Psoas muscle (tissue), 8 donors: ENCODE measurements around the gene KRT86. TPM values are rescaled to one million over a fixed set of nuclear protein-coding genes. Genes with fewer than 3 reads are reported as not detected.

Experiments
- ATAC-seq, 4 donors: fragments of 200-7000 bp; cut with Tn5 transposase; one replicate each; pipeline ENCODE4 v1.9.1; 2020; ENCODE audit warnings: moderate library complexity in 3 of 4, mild to moderate bottlenecking in 2 of 4
- DNase-seq, 2 donors: peaks; one replicate each; pipeline ENCODE4 v3.0.0-alpha.2; 2020
- H3K27ac ChIP-seq: fragments of 200-600 bp; one replicate; pipeline ENCODE4 v1.8.0; 2022
- H3K27me3 ChIP-seq, 3 donors: fragments of 200-600 bp in 1 of 3; one replicate each; pipeline versions ENCODE4 v1.6.1 to v1.8.0; 2013 to 2022; ENCODE audit warnings: low read length in 2 of 3, mild to moderate bottlenecking in 2 of 3, moderate library complexity in 1 of 3; ENCODE audit not compliant: insufficient read depth in 3 of 3
- H3K36me3 ChIP-seq, 2 donors: fragments of 200-600 bp in 1 of 2; one replicate each; pipeline versions ENCODE4 v1.6.1 to v1.8.0; 2013 to 2022; ENCODE audit warnings: low read depth in 1 of 2, mild to moderate bottlenecking in 1 of 2, moderate library complexity in 1 of 2; ENCODE audit not compliant: insufficient read depth in 1 of 2
- H3K4me1 ChIP-seq: fragments of 200-600 bp; one replicate; pipeline ENCODE4 v1.8.0; 2022
- H3K4me3 ChIP-seq: fragments of 200-600 bp; one replicate; pipeline ENCODE4 v1.8.0; 2022; ENCODE audit warnings: mild to moderate bottlenecking
- H3K9me3 ChIP-seq: fragments of 200-600 bp; one replicate; pipeline ENCODE4 v1.8.0; 2022
- WGBS, 3 donors: extraction: QIAGEN DNeasy Blood & Tissue Kit; methylation state at CpG; one replicate each; pipeline versions ENCODE4 v1.1.6 to v1.1.7; 2013; 5-methylcytosine and 5-hydroxymethylcytosine counted together
- intact Hi-C, 2 donors: fragments of 100-400 bp; cut with DNase I; formaldehyde crosslinking; loops; one replicate each; pipeline versions ENCODE4 v1.11.0 to v1.14.2; 2022
- polyA plus RNA-seq, 3 donors: library from polyadenylated mRNA; stranded (reverse); fragments of 200-250 nt; gene quantifications; one replicate each; pipeline ENCODE4 v1.2.3, GENCODE V29; 2013
- total RNA-seq, 4 donors: library from RNA; stranded (reverse); fragmentation: NEBNext Ultra II Directional in 2 of 4; extraction: Animal tissue kit (Norgen Biotek cat#: 25700) in 2 of 4; gene quantifications; one replicate each; pipeline versions ENCODE4 v1.2.1 to v1.2.4, GENCODE V29; 2021 to 2023
- TF ChIP-seq, protein P1 (sequence below): fragments of 200-600 bp; IDR thresholded peaks from one replicate; pipeline ENCODE4 v1.8.0; 2022; ENCODE audit warnings: antibody characterized with exemption
- donor health status: healthy with polysubstance abuse.
- donor health status: DM: no; HTN: no; CAD: no; lungs with moderate emphysema.
- donor health status: Bipolar disorder and iron deficiency.
- donor health status: healthy.
- donor health status: DM: yes; HTN: yes; CAD: no.
- donor health status: DM: no; HTN: no; CAD: no.
- donor health status: DM: no; HTN: no; CAD: no.
- donor health status: DM: yes; HTN: yes; CAD: no.

The KRT86 gene
- total and polyA plus RNA-seq, 7 donors = 0.01 to 0.77 (median 0.05) TPM; not detected in 4

DNA sequence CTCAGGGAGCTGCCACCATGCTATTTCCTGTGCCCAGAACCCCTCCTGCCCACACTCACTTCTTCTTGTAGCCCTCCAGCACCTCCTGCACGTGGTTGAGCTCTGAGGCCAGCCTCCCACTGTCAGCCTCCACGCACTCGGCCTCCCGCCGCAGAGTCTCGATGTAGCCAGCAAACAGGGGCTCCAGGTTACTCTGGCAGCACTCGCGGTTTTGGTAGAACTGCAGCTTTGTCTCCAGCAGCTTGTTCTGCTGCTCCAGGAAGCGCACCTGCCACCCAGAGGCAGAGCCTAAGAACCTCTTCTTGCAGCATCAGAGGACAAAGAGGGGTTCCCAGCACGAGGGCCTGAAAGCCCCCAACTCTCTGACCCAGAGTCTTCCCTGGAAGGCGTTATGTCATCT is 44.7 kb downstream of the KRT86 start:
- DNase-seq = no peak
- Histone ChIP-seq H3K27ac (no peak overlapping the region), H3K36me3 (no peaks in the 10 kb centered on the region), H3K4me1 (no peaks in the 10 kb centered on the region), H3K4me3 (no peak overlapping the region), H3K9me3 (no peaks in the 10 kb centered on the region), H3K27me3 (peaks cover 0 to 30% (median 0%) of the 10 kb centered on the region in 3 donors)
- TF ChIP-seq, protein P1, sequence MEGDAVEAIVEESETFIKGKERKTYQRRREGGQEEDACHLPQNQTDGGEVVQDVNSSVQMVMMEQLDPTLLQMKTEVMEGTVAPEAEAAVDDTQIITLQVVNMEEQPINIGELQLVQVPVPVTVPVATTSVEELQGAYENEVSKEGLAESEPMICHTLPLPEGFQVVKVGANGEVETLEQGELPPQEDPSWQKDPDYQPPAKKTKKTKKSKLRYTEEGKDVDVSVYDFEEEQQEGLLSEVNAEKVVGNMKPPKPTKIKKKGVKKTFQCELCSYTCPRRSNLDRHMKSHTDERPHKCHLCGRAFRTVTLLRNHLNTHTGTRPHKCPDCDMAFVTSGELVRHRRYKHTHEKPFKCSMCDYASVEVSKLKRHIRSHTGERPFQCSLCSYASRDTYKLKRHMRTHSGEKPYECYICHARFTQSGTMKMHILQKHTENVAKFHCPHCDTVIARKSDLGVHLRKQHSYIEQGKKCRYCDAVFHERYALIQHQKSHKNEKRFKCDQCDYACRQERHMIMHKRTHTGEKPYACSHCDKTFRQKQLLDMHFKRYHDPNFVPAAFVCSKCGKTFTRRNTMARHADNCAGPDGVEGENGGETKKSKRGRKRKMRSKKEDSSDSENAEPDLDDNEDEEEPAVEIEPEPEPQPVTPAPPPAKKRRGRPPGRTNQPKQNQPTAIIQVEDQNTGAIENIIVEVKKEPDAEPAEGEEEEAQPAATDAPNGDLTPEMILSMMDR = no peak
- ATAC-seq = no peak
- whole genome bisulfite sequencing, 3 donors = 80 to 83% (median 83%) methylated on average over 11 of the region's 11 CpGs
- intact Hi-C loops = no loop called here

DNA sequence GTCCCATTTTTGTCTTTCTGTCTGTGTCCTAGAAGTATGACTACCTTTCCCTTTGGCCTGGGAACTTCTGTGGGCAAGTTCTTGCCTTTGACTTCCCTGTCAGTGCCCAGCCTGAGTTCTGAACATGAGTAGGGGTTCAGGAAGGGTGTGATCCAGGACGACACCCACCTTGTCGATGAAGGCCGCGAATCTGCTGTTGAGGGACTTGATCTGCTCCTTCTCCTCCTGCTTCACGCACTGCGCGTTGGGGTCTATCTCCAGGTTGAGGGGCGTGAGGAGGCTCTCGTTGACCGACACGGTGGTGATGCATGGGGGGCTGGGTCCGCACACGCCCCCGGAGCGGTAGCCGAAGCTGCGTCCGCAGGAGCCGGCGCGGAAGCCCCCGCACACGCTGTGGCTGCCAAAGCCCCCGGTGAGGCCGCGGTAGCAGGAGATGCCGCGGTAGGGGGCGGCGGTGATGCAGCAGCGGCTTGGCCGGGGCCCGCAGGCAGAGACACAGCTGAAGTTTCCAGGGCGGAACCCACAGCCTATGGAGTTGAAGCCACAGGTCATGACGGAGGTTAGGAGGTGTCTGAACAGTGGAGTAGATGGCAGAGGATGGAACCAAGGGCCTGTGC is 46.4 kb downstream of the KRT86 start, which contains the start of gene KRT83:
Gene KRT83 (minus strand): TSS at position 615 of the 617 bp plus-strand sequence. CDS start 63 bp downstream, at position 552.
- no peaks in the 10 kb centered on the region for H3K4me1 ChIP-seq
- H3K27ac ChIP-seq = no peak within 1 kb of the TSS
- 62 to 75% (median 73%) methylated on average over 35 of the region's 35 CpGs for WGBS, 3 donors
- peaks cover 0 to 30% (median 0%) of the 10 kb centered on the region in 3 donors for H3K27me3 ChIP-seq
- no peak for ATAC-seq
- no peaks in the 10 kb centered on the region for H3K9me3 ChIP-seq
- no peak within 1 kb of the TSS for H3K4me3 ChIP-seq
- intact Hi-C loops = no loop called here
- no peak for DNase-seq
- no peaks in the 10 kb centered on the region for H3K36me3 ChIP-seq
- TF ChIP-seq, protein P1 = no peak

DNA sequence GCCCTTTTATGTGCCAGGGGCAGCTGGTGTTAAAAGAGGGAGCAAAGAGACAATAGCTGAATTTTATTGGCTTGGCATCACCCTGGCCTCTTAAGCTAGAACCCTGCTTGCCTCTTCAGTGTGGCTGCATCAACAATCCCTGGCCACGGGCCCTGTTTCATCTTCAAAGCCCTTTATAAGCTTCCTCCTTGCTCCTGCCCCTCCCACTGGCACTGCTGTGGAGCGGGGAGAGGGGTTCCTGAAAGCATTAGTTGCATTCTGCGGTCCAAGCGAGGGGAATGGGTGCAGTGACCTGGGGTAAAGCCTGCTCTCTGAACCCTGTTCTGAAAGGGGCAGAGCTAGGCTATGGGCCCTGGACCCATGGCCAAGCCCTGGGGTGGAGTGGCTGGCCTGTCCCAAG is 47.0 kb downstream of the KRT86 start:
- TF ChIP-seq, protein P1 = no peak
- peaks cover 0 to 30% (median 0%) of the 10 kb centered on the region in 3 donors for H3K27me3 ChIP-seq
- no peak overlapping the region for H3K27ac ChIP-seq
- no peaks in the 10 kb centered on the region for H3K36me3 ChIP-seq
- H3K9me3 ChIP-seq = no peaks in the 10 kb centered on the region
- intact Hi-C loops = no loop called here
- H3K4me1 ChIP-seq = no peaks in the 10 kb centered on the region
- ATAC-seq (no peak), DNase-seq (no peak)
- no peak overlapping the region for H3K4me3 ChIP-seq
- 40 to 52% (median 45%) methylated on average over 4 of the region's 4 CpGs for WGBS, 3 donors

DNA sequence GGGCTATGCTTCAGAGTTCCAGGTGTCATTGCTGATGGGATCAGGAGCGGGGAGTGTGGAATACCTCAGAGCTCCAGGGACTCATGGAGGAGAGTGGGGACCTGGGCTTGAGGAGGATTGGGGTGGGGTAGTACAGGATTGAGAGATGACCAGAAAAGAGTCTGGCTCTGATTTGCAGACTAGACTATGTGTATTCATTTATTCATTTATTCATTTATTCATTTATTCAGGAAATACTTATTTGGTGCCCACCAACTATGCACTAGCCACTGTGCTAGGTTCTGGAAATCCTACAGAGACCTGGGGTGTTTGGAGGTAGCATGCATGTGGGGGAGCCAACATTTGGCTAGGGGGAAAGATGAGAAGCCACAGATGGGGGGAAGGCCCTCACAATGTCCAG is 47.6 kb downstream of the KRT86 start:
- intact Hi-C loops = no loop called here
- no peak for ATAC-seq
- Histone ChIP-seq H3K4me3 (no peak overlapping the region), H3K9me3 (no peaks in the 10 kb centered on the region), H3K27ac (no peak overlapping the region), H3K27me3 (peaks cover 0 to 30% (median 0%) of the 10 kb centered on the region in 3 donors), H3K36me3 (no peaks in the 10 kb centered on the region), H3K4me1 (no peaks in the 10 kb centered on the region)
- 90 to 100% (median 92%) methylated on average over 1 of the region's 1 CpG for WGBS, 3 donors
- no peak for DNase-seq
- TF ChIP-seq, protein P1 = no peak

GRCh38 chr12:52323001-52323400 is 48.6 kb downstream of the KRT86 start:
- Histone ChIP-seq H3K36me3 (no peaks in the 10 kb centered on the region), H3K4me3 (no peak overlapping the region), H3K27ac (no peak overlapping the region), H3K4me1 (no peaks in the 10 kb centered on the region), H3K27me3 (peaks cover 0 to 30% (median 0%) of the 10 kb centered on the region in 3 donors), H3K9me3 (no peaks in the 10 kb centered on the region)
- ATAC-seq (no peak), DNase-seq (no peak)
- TF ChIP-seq, protein P1 = no peak
- intact Hi-C loops = no loop called here
- 56 to 83% (median 73%) methylated on average over 1 of the region's 1 CpG for WGBS, 3 donors
